Measurements from ENCODE around the gene RGSL1.

Gene RGSL1

GRCh38 chr1:182450087-182450486 is at the start of gene RGSL1:
Gene RGSL1, plus strand, starts transcription at chr1:182450146. Its CDS starts 20 bp downstream, at chr1:182450166.
- no peaks in the 10 kb centered on the region for H3K9me3 ChIP-seq (ENCODE audit: control insufficient read depth in 1 of 2, low read length in 2 of 2)
- no peaks in the 10 kb centered on the region for H3K27me3 ChIP-seq (ENCODE audit: control insufficient read depth in 1 of 2, insufficient read depth in 2 of 2, low read length in 2 of 2)

GRCh38 chr1:182400567-182400966 is 49.4 kb upstream of the RGSL1 start, which contains the start of gene TEDDM1:
Gene TEDDM1, minus strand, starts transcription at chr1:182400667. Its CDS starts 182 bp downstream, at chr1:182400485.
- no peak within 1 kb of the TSS for H3K9ac ChIP-seq (ENCODE audit: low read depth in 1 of 2, low read length in 2 of 2)
- no peaks in the 10 kb centered on the region for H3K9me3 ChIP-seq (ENCODE audit: control insufficient read depth in 1 of 2, low read length in 2 of 2)
- H3K4me1 ChIP-seq (ENCODE audit: control insufficient read depth in 1 of 2, insufficient read depth in 2 of 2, low read length in 2 of 2), result no peaks in the 10 kb centered on the region
- H3K27ac ChIP-seq (ENCODE audit: low read depth, low read length), result no peak within 1 kb of the TSS
- no peak within 1 kb of the TSS for H3K4me3 ChIP-seq (ENCODE audit: low read depth in 1 of 2, low read length in 2 of 2)
- no peaks in the 10 kb centered on the region for H3K27me3 ChIP-seq (ENCODE audit: control insufficient read depth in 1 of 2, insufficient read depth in 2 of 2, low read length in 2 of 2)
- no peaks in the 10 kb centered on the region for H3K36me3 ChIP-seq (ENCODE audit: control insufficient read depth in 1 of 2, insufficient read depth in 2 of 2, low read length in 2 of 2)

More at GRCh38 chr1:182450087-182450486, at the start of gene RGSL1:
- H3K36me3 ChIP-seq (ENCODE audit: control insufficient read depth in 1 of 2, insufficient read depth in 2 of 2, low read length in 2 of 2), result no peaks in the 10 kb centered on the region
- H3K4me3 ChIP-seq (ENCODE audit: low read depth in 1 of 2, low read length in 2 of 2), result no peak within 1 kb of the TSS
- H3K27ac ChIP-seq (ENCODE audit: low read depth, low read length), result no peak within 1 kb of the TSS
- H3K9ac ChIP-seq (ENCODE audit: low read depth in 1 of 2, low read length in 2 of 2), result no peak within 1 kb of the TSS
- no peaks in the 10 kb centered on the region for H3K4me1 ChIP-seq (ENCODE audit: control insufficient read depth in 1 of 2, insufficient read depth in 2 of 2, low read length in 2 of 2)

- H3K4me3 ChIP-seq (ENCODE audit: low read depth in 1 of 2, low read length in 2 of 2), result no peak overlapping the region
- no peaks in the 10 kb centered on the region for H3K9me3 ChIP-seq (ENCODE audit: control insufficient read depth in 1 of 2, low read length in 2 of 2)
- peaks cover 0 to 7% of the 10 kb centered on the region in 2 donors for H3K4me1 ChIP-seq (ENCODE audit: control insufficient read depth in 1 of 2, insufficient read depth in 2 of 2, low read length in 2 of 2)
- H3K27ac ChIP-seq (ENCODE audit: low read depth, low read length), result no peak overlapping the region
- no peaks in the 10 kb centered on the region for H3K27me3 ChIP-seq (ENCODE audit: control insufficient read depth in 1 of 2, insufficient read depth in 2 of 2, low read length in 2 of 2)
- no peaks in the 10 kb centered on the region for H3K36me3 ChIP-seq (ENCODE audit: control insufficient read depth in 1 of 2, insufficient read depth in 2 of 2, low read length in 2 of 2)
- no peak overlapping the region for H3K9ac ChIP-seq (ENCODE audit: low read depth in 1 of 2, low read length in 2 of 2)
Observed at GRCh38 chr1:182404781-182405180, 45.2 kb upstream of the RGSL1 start.

GRCh38 chr1:182405578-182405977 is 44.4 kb upstream of the RGSL1 start:
- Histone ChIP-seq H3K27ac (ENCODE audit: low read depth, low read length) (no peak overlapping the region), H3K36me3 (ENCODE audit: control insufficient read depth in 1 of 2, insufficient read depth in 2 of 2, low read length in 2 of 2) (no peaks in the 10 kb centered on the region), H3K4me3 (ENCODE audit: low read depth in 1 of 2, low read length in 2 of 2) (no peak overlapping the region), H3K9me3 (ENCODE audit: control insufficient read depth in 1 of 2, low read length in 2 of 2) (no peaks in the 10 kb centered on the region), H3K9ac (ENCODE audit: low read depth in 1 of 2, low read length in 2 of 2) (no peak overlapping the region), H3K27me3 (ENCODE audit: control insufficient read depth in 1 of 2, insufficient read depth in 2 of 2, low read length in 2 of 2) (no peaks in the 10 kb centered on the region), H3K4me1 (ENCODE audit: control insufficient read depth in 1 of 2, insufficient read depth in 2 of 2, low read length in 2 of 2) (peaks cover 0 to 7% of the 10 kb centered on the region in 2 donors)

- H3K4me3 ChIP-seq (ENCODE audit: low read depth in 1 of 2, low read length in 2 of 2), result no peak overlapping the region
- peaks cover 0 to 7% of the 10 kb centered on the region in 2 donors for H3K4me1 ChIP-seq (ENCODE audit: control insufficient read depth in 1 of 2, insufficient read depth in 2 of 2, low read length in 2 of 2)
- H3K27ac ChIP-seq (ENCODE audit: low read depth, low read length), result no peak overlapping the region
- no peaks in the 10 kb centered on the region for H3K27me3 ChIP-seq (ENCODE audit: control insufficient read depth in 1 of 2, insufficient read depth in 2 of 2, low read length in 2 of 2)
- no peaks in the 10 kb centered on the region for H3K36me3 ChIP-seq (ENCODE audit: control insufficient read depth in 1 of 2, insufficient read depth in 2 of 2, low read length in 2 of 2)
- H3K9ac ChIP-seq (ENCODE audit: low read depth in 1 of 2, low read length in 2 of 2), result no peak overlapping the region
- H3K9me3 ChIP-seq (ENCODE audit: control insufficient read depth in 1 of 2, low read length in 2 of 2), result no peaks in the 10 kb centered on the region
Observed at GRCh38 chr1:182406012-182406411, 43.9 kb upstream of the RGSL1 start.

GRCh38 chr1:182407724-182408123 is 42.2 kb upstream of the RGSL1 start:
- Histone ChIP-seq H3K36me3 (ENCODE audit: control insufficient read depth in 1 of 2, insufficient read depth in 2 of 2, low read length in 2 of 2) (no peaks in the 10 kb centered on the region), H3K27me3 (ENCODE audit: control insufficient read depth in 1 of 2, insufficient read depth in 2 of 2, low read length in 2 of 2) (no peaks in the 10 kb centered on the region), H3K4me1 (ENCODE audit: control insufficient read depth in 1 of 2, insufficient read depth in 2 of 2, low read length in 2 of 2) (peaks cover 0 to 7% of the 10 kb centered on the region in 2 donors), H3K9me3 (ENCODE audit: control insufficient read depth in 1 of 2, low read length in 2 of 2) (no peaks in the 10 kb centered on the region), H3K4me3 (ENCODE audit: low read depth in 1 of 2, low read length in 2 of 2) (no peak overlapping the region), H3K27ac (ENCODE audit: low read depth, low read length) (no peak overlapping the region), H3K9ac (ENCODE audit: low read depth in 1 of 2, low read length in 2 of 2) (no peak overlapping the region)

GRCh38 chr1:182408435-182409075 is 41.4 kb upstream of the RGSL1 start:
- Histone ChIP-seq H3K9ac (ENCODE audit: low read depth in 1 of 2, low read length in 2 of 2) (no peak overlapping the region), H3K4me3 (ENCODE audit: low read depth in 1 of 2, low read length in 2 of 2) (no peak overlapping the region), H3K27me3 (ENCODE audit: control insufficient read depth in 1 of 2, insufficient read depth in 2 of 2, low read length in 2 of 2) (no peaks in the 10 kb centered on the region), H3K4me1 (ENCODE audit: control insufficient read depth in 1 of 2, insufficient read depth in 2 of 2, low read length in 2 of 2) (peaks cover 0 to 7% of the 10 kb centered on the region in 2 donors), H3K27ac (ENCODE audit: low read depth, low read length) (no peak overlapping the region), H3K9me3 (ENCODE audit: control insufficient read depth in 1 of 2, low read length in 2 of 2) (no peaks in the 10 kb centered on the region), H3K36me3 (ENCODE audit: control insufficient read depth in 1 of 2, insufficient read depth in 2 of 2, low read length in 2 of 2) (no peaks in the 10 kb centered on the region)

GRCh38 chr1:182410138-182410537 is 39.8 kb upstream of the RGSL1 start:
- Histone ChIP-seq H3K36me3 (ENCODE audit: control insufficient read depth in 1 of 2, insufficient read depth in 2 of 2, low read length in 2 of 2) (no peaks in the 10 kb centered on the region), H3K4me1 (ENCODE audit: control insufficient read depth in 1 of 2, insufficient read depth in 2 of 2, low read length in 2 of 2) (peaks cover 0 to 7% of the 10 kb centered on the region in 2 donors), H3K9ac (ENCODE audit: low read depth in 1 of 2, low read length in 2 of 2) (no peak overlapping the region), H3K9me3 (ENCODE audit: control insufficient read depth in 1 of 2, low read length in 2 of 2) (no peaks in the 10 kb centered on the region), H3K27ac (ENCODE audit: low read depth, low read length) (no peak overlapping the region), H3K4me3 (ENCODE audit: low read depth in 1 of 2, low read length in 2 of 2) (no peak overlapping the region), H3K27me3 (ENCODE audit: control insufficient read depth in 1 of 2, insufficient read depth in 2 of 2, low read length in 2 of 2) (no peaks in the 10 kb centered on the region)

GRCh38 chr1:182410620-182411273 is 39.2 kb upstream of the RGSL1 start:
- H3K9me3 ChIP-seq (ENCODE audit: control insufficient read depth in 1 of 2, low read length in 2 of 2), result no peaks in the 10 kb centered on the region
- no peak overlapping the region for H3K9ac ChIP-seq (ENCODE audit: low read depth in 1 of 2, low read length in 2 of 2)
- H3K27ac ChIP-seq (ENCODE audit: low read depth, low read length), result no peak overlapping the region
- no peaks in the 10 kb centered on the region for H3K36me3 ChIP-seq (ENCODE audit: control insufficient read depth in 1 of 2, insufficient read depth in 2 of 2, low read length in 2 of 2)
- H3K4me1 ChIP-seq (ENCODE audit: control insufficient read depth in 1 of 2, insufficient read depth in 2 of 2, low read length in 2 of 2), result peaks cover 0 to 7% of the 10 kb centered on the region in 2 donors
- no peaks in the 10 kb centered on the region for H3K27me3 ChIP-seq (ENCODE audit: control insufficient read depth in 1 of 2, insufficient read depth in 2 of 2, low read length in 2 of 2)
- no peak overlapping the region for H3K4me3 ChIP-seq (ENCODE audit: low read depth in 1 of 2, low read length in 2 of 2)

- H3K36me3 ChIP-seq (ENCODE audit: control insufficient read depth in 1 of 2, insufficient read depth in 2 of 2, low read length in 2 of 2), result no peaks in the 10 kb centered on the region
- peaks cover 0 to 5% of the 10 kb centered on the region in 2 donors for H3K4me1 ChIP-seq (ENCODE audit: control insufficient read depth in 1 of 2, insufficient read depth in 2 of 2, low read length in 2 of 2)
- no peak overlapping the region for H3K4me3 ChIP-seq (ENCODE audit: low read depth in 1 of 2, low read length in 2 of 2)
- no peaks in the 10 kb centered on the region for H3K27me3 ChIP-seq (ENCODE audit: control insufficient read depth in 1 of 2, insufficient read depth in 2 of 2, low read length in 2 of 2)
- no peak overlapping the region for H3K9ac ChIP-seq (ENCODE audit: low read depth in 1 of 2, low read length in 2 of 2)
- no peaks in the 10 kb centered on the region for H3K9me3 ChIP-seq (ENCODE audit: control insufficient read depth in 1 of 2, low read length in 2 of 2)
- H3K27ac ChIP-seq (ENCODE audit: low read depth, low read length), result no peak overlapping the region
Observed at GRCh38 chr1:182413486-182413885, 36.5 kb upstream of the RGSL1 start.
